Measurements from ENCODE around the gene LEFTY2.

DNA sequence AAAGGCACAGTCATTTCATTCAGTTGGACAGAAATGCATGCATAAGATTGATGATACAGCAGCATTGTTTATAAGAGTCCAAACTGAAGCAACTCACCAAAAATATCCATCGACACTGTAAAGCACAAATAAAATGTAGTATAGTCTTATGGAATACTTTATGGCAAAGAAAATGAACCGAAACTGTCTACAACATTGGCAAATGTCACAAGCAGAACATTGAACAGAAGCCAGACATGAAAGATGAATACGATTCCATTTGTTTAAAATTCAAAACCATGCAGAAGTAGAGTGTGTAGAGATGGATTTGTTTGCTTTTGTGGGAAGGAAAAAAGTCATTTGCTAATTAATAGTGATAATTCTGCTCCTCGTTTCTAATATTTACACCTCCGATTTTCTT, 44.5 kb downstream of the LEFTY2 start:
- TF ChIP-seq CTCF (IDR thresholded peaks at IDR 0.05) = no peak
- no peak for TF ChIP-seq EZH2 (IDR thresholded peaks at IDR 0.05; ENCODE audit: borderline replicate concordance, insufficient read depth, low read depth, low read length, poor library complexity, severe bottlenecking)
